Liver (tissue), 9 donors: Measurements from ENCODE around the gene PTPRD. TPM values are rescaled to one million over a fixed set of nuclear protein-coding genes. Genes with fewer than 3 reads are reported as not detected.

Experiments
- DNase-seq: peaks from one replicate; pipeline ENCODE4 v3.0.0-alpha.2; 2017; ENCODE audit warnings: low spot score
- H3K27ac ChIP-seq, 2 donors: one replicate each; pipeline ENCODE4 v1.7.0; 2013; ENCODE audit warnings: inconsistent platforms in 2 of 2, low read length in 2 of 2, control low read depth in 1 of 2, low read depth in 1 of 2, mild to moderate bottlenecking in 1 of 2
- H3K27me3 ChIP-seq, 4 donors: one replicate each; pipeline versions ENCODE4 v1.6.1 to v1.7.0; 2013; ENCODE audit warnings: low read length in 3 of 4, inconsistent platforms in 1 of 4, mild to moderate bottlenecking in 1 of 4, moderate library complexity in 1 of 4; ENCODE audit not compliant: control insufficient read depth in 4 of 4, insufficient read depth in 4 of 4
- H3K36me3 ChIP-seq, 4 donors: one replicate each; pipeline versions ENCODE4 v1.6.1 to v1.7.0; 2013; ENCODE audit warnings: low read length in 3 of 4, mild to moderate bottlenecking in 3 of 4, low read depth in 1 of 4, moderate library complexity in 1 of 4; ENCODE audit not compliant: control insufficient read depth in 4 of 4, insufficient read depth in 3 of 4
- H3K4me1 ChIP-seq, 4 donors: one replicate each; pipeline versions ENCODE4 v1.6.1 to v1.7.0; 2013; ENCODE audit warnings: low read length in 3 of 4, mild to moderate bottlenecking in 3 of 4, moderate library complexity in 1 of 4; ENCODE audit not compliant: control insufficient read depth in 4 of 4, insufficient read depth in 4 of 4
- H3K4me3 ChIP-seq, 3 donors: one replicate each; pipeline versions ENCODE4 v1.6.1 to v1.7.0; 2013; ENCODE audit warnings: low read length in 3 of 3, control low read depth in 1 of 3, low read depth in 1 of 3, mild to moderate bottlenecking in 1 of 3
- H3K9ac ChIP-seq, 2 donors: one replicate each; pipeline ENCODE4 v1.7.0; 2013; ENCODE audit warnings: low read length in 2 of 2, mild to moderate bottlenecking in 2 of 2, moderate library complexity in 2 of 2, control low read depth in 1 of 2, low read depth in 1 of 2
- H3K9me3 ChIP-seq, 4 donors: one replicate each; pipeline versions ENCODE4 v1.6.1 to v1.7.0; 2013; ENCODE audit warnings: low read length in 3 of 4; ENCODE audit not compliant: control insufficient read depth in 4 of 4
- EGR1 ChIP-seq, 2 donors: IDR thresholded peaks; 2 replicates each; pipeline ENCODE4 v1.6.1; 2016 to 2018; ENCODE audit warnings: antibody characterized with exemption in 2 of 2, low read depth in 2 of 2
- FOXA1 ChIP-seq: IDR thresholded peaks from 2 replicates; pipeline ENCODE4 v1.6.1; 2016; ENCODE audit warnings: antibody characterized with exemption
- FOXA2 ChIP-seq: IDR thresholded peaks from 2 replicates; pipeline ENCODE4 v1.6.1; 2016; ENCODE audit warnings: antibody characterized with exemption
- GABPA ChIP-seq, 2 donors: IDR thresholded peaks in 1 of 2; conservative IDR thresholded peaks in 1 of 2; 2 replicates each; pipeline ENCODE4 v1.6.1; 2016; ENCODE audit warnings: antibody characterized with exemption in 2 of 2, mild to moderate bottlenecking in 1 of 2, moderate library complexity in 1 of 2
- HNF4A ChIP-seq, 2 donors: conservative IDR thresholded peaks; 2 replicates each; pipeline ENCODE4 v1.6.1; 2016; ENCODE audit warnings: antibody characterized with exemption in 2 of 2, mild to moderate bottlenecking in 2 of 2
- HNF4G ChIP-seq: IDR thresholded peaks from 2 replicates; pipeline ENCODE4 v1.6.1; 2016; ENCODE audit warnings: antibody characterized with exemption
- JUND ChIP-seq, 2 donors: IDR thresholded peaks; 2 replicates each; pipeline ENCODE4 v1.6.1; 2016; ENCODE audit warnings: antibody characterized with exemption in 2 of 2
- NR2F2 ChIP-seq: IDR thresholded peaks from 2 replicates; pipeline ENCODE4 v1.6.1; 2016; ENCODE audit warnings: antibody characterized with exemption
- RAD21 ChIP-seq, 2 donors: IDR thresholded peaks; 2 replicates each; pipeline ENCODE4 v1.6.1; 2016; ENCODE audit warnings: antibody characterized with exemption in 2 of 2, mild to moderate bottlenecking in 2 of 2
- RXRA ChIP-seq, 2 donors: IDR thresholded peaks; 2 replicates each; pipeline ENCODE4 v1.6.1; 2017 to 2018; ENCODE audit warnings: antibody characterized with exemption in 2 of 2, mild to moderate bottlenecking in 1 of 2
- SP1 ChIP-seq: IDR thresholded peaks from 2 replicates; pipeline ENCODE4 v1.6.1; 2018; ENCODE audit warnings: antibody characterized with exemption, mild to moderate bottlenecking
- TAF1 ChIP-seq: conservative IDR thresholded peaks from 2 replicates; pipeline ENCODE4 v1.6.1; 2016; ENCODE audit warnings: antibody characterized with exemption, mild to moderate bottlenecking
- YY1 ChIP-seq: IDR thresholded peaks from 2 replicates; pipeline ENCODE4 v1.6.1; 2016; ENCODE audit warnings: antibody characterized with exemption, mild to moderate bottlenecking
- WGBS: extraction: QIAGEN DNeasy Blood & Tissue Kit; methylation state at CpG from one replicate; pipeline ENCODE4 v1.1.7; 2013; 5-methylcytosine and 5-hydroxymethylcytosine counted together
- polyA plus RNA-seq, 2 donors: library from polyadenylated mRNA; stranded (reverse) in 1 of 2; unstranded in 1 of 2; fragments of 200-250 nt in 1 of 2; fragments of >200 nt in 1 of 2; fragmentation: Nextera tagmentation in 1 of 2; extraction: Ambion mirVana in 1 of 2; gene quantifications; one replicate each; pipeline versions ENCODE4 v1.2.1 to v1.2.3, GENCODE V29; 2013 to 2015
- total RNA-seq, 2 donors: library from RNA; depleted of rRNA; stranded (reverse); fragments of >200 nt; gene quantifications; one replicate each; pipeline ENCODE4 v1.2.3, GENCODE V29; 2014
- TF ChIP-seq, protein P1 (sequence below): fragments of 150-350 bp; IDR thresholded peaks from 2 replicates; pipeline ENCODE4 v1.5.1; 2017; ENCODE audit warnings: improper control_type of control experiment, low read depth, low read length; ENCODE audit not compliant: missing input control
- TF ChIP-seq, protein P2 (sequence below): IDR thresholded peaks from 2 replicates; pipeline ENCODE4 v1.6.1; 2016; ENCODE audit warnings: antibody characterized with exemption
- TF ChIP-seq, protein P3 (sequence below): IDR thresholded peaks from 2 replicates; pipeline ENCODE4 v1.6.1; 2016; ENCODE audit warnings: antibody characterized with exemption
- TF ChIP-seq, protein P4 (sequence below): IDR thresholded peaks from 2 replicates; pipeline ENCODE4 v1.6.1; 2016; ENCODE audit warnings: antibody characterized with exemption
- TF ChIP-seq, protein P5 (sequence below): IDR thresholded peaks from 2 replicates; pipeline ENCODE4 v1.6.1; 2016; ENCODE audit warnings: antibody characterized with exemption, mild to moderate bottlenecking
- donor health status: healthy.
- donor health status: healthy.
- donor health status: healthy.
- donor health status: healthy.
- donor health status: healthy.

The PTPRD gene
- total and polyA plus RNA-seq, 4 donors, result 0.78 to 34.2 (median 4.7) TPM

DNA sequence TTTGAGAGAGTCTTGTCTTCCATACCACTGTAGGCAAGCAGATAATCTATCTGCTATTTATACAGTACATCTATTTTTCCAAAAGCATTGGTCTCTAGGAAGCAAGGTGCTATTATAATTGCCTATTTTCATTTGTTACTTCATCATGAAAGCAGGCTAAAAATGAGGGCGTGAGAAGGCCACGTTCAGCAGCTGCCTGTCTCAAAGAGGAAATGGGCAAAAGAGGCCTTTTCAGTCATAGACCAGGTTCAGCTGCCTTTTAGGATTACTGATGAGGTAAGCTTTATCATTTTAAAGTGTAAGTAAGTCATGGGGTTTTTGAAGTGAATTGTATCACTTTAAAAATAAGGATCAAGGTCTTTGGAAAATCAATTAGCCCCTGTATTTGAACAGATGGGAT, 1722.1 kb downstream of the PTPRD start:
- no peak overlapping the region for H3K4me3 ChIP-seq
- H3K9ac ChIP-seq, result no peak overlapping the region
- no peaks in the 10 kb centered on the region for H3K27me3 ChIP-seq
- WGBS, result 78% methylated on average over 2 of the region's 2 CpGs
- no peak for DNase-seq
- no peaks in the 10 kb centered on the region for H3K9me3 ChIP-seq
- no peak for TF ChIP-seq HNF4A (conservative IDR thresholded peaks at IDR 0.05)
- no peak for TF ChIP-seq JUND (IDR thresholded peaks at IDR 0.05)
- no peak for TF ChIP-seq HNF4G
- TF ChIP-seq, protein P1, sequence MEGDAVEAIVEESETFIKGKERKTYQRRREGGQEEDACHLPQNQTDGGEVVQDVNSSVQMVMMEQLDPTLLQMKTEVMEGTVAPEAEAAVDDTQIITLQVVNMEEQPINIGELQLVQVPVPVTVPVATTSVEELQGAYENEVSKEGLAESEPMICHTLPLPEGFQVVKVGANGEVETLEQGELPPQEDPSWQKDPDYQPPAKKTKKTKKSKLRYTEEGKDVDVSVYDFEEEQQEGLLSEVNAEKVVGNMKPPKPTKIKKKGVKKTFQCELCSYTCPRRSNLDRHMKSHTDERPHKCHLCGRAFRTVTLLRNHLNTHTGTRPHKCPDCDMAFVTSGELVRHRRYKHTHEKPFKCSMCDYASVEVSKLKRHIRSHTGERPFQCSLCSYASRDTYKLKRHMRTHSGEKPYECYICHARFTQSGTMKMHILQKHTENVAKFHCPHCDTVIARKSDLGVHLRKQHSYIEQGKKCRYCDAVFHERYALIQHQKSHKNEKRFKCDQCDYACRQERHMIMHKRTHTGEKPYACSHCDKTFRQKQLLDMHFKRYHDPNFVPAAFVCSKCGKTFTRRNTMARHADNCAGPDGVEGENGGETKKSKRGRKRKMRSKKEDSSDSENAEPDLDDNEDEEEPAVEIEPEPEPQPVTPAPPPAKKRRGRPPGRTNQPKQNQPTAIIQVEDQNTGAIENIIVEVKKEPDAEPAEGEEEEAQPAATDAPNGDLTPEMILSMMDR, result no peak
- no peak for TF ChIP-seq GABPA (IDR thresholded peaks at IDR 0.05 in 1 of 2, conservative IDR thresholded peaks at IDR 0.05 in 1 of 2)
- no peak for TF ChIP-seq TAF1
- TF ChIP-seq, protein P2, sequence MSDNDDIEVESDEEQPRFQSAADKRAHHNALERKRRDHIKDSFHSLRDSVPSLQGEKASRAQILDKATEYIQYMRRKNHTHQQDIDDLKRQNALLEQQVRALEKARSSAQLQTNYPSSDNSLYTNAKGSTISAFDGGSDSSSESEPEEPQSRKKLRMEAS, result no peak
- no peak for TF ChIP-seq EGR1 (IDR thresholded peaks at IDR 0.05; ENCODE audit: low read depth in 2 of 2)
- TF ChIP-seq, protein P3, sequence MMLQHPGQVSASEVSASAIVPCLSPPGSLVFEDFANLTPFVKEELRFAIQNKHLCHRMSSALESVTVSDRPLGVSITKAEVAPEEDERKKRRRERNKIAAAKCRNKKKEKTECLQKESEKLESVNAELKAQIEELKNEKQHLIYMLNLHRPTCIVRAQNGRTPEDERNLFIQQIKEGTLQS, result no peak
- no peak for TF ChIP-seq RAD21 (IDR thresholded peaks at IDR 0.05)
- TF ChIP-seq, protein P4, sequence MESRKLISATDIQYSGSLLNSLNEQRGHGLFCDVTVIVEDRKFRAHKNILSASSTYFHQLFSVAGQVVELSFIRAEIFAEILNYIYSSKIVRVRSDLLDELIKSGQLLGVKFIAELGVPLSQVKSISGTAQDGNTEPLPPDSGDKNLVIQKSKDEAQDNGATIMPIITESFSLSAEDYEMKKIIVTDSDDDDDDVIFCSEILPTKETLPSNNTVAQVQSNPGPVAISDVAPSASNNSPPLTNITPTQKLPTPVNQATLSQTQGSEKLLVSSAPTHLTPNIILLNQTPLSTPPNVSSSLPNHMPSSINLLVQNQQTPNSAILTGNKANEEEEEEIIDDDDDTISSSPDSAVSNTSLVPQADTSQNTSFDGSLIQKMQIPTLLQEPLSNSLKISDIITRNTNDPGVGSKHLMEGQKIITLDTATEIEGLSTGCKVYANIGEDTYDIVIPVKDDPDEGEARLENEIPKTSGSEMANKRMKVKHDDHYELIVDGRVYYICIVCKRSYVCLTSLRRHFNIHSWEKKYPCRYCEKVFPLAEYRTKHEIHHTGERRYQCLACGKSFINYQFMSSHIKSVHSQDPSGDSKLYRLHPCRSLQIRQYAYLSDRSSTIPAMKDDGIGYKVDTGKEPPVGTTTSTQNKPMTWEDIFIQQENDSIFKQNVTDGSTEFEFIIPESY, result no peak
- no peak for TF ChIP-seq NR2F2
- no peak for TF ChIP-seq RXRA (IDR thresholded peaks at IDR 0.05)
- no peak for TF ChIP-seq FOXA1
- no peak for TF ChIP-seq SP1
- TF ChIP-seq FOXA2, result no peak
- TF ChIP-seq, protein P5, sequence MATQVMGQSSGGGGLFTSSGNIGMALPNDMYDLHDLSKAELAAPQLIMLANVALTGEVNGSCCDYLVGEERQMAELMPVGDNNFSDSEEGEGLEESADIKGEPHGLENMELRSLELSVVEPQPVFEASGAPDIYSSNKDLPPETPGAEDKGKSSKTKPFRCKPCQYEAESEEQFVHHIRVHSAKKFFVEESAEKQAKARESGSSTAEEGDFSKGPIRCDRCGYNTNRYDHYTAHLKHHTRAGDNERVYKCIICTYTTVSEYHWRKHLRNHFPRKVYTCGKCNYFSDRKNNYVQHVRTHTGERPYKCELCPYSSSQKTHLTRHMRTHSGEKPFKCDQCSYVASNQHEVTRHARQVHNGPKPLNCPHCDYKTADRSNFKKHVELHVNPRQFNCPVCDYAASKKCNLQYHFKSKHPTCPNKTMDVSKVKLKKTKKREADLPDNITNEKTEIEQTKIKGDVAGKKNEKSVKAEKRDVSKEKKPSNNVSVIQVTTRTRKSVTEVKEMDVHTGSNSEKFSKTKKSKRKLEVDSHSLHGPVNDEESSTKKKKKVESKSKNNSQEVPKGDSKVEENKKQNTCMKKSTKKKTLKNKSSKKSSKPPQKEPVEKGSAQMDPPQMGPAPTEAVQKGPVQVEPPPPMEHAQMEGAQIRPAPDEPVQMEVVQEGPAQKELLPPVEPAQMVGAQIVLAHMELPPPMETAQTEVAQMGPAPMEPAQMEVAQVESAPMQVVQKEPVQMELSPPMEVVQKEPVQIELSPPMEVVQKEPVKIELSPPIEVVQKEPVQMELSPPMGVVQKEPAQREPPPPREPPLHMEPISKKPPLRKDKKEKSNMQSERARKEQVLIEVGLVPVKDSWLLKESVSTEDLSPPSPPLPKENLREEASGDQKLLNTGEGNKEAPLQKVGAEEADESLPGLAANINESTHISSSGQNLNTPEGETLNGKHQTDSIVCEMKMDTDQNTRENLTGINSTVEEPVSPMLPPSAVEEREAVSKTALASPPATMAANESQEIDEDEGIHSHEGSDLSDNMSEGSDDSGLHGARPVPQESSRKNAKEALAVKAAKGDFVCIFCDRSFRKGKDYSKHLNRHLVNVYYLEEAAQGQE, result no peak
- H3K27ac ChIP-seq, result no peak overlapping the region
- peaks cover 0 to 4% (median under 1%) of the 10 kb centered on the region in 4 donors for H3K4me1 ChIP-seq
- no peaks in the 10 kb centered on the region for H3K36me3 ChIP-seq

DNA sequence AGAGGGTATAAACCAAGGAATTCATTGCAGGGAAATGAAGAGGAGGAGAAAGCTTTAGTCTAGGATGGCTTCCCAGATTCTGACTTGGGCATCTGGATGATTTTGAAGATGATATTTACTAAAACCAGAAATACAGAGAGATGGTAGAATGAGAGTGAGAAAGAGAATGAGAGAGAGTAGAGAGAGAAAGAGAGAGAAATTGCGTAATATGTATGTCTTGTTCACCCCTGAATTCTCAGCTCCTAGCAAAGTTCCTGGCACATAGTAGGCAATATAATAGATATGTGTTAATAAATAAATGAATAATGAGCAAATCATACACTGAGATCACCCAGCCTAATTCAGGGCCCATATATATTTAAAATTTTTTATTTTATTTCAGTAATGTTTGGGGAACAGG, 1723.7 kb downstream of the PTPRD start:
- H3K9me3 ChIP-seq, result no peaks in the 10 kb centered on the region
- WGBS, result 97% methylated on average over 1 of the region's 1 CpG

More for the DNA sequence above, 1723.7 kb downstream of the PTPRD start:
- Histone ChIP-seq H3K27ac (no peak overlapping the region), H3K4me3 (no peak overlapping the region), H3K9ac (no peak overlapping the region), H3K36me3 (no peaks in the 10 kb centered on the region), H3K4me1 (no peaks in the 10 kb centered on the region), H3K27me3 (no peaks in the 10 kb centered on the region)
- TF ChIP-seq EGR1 (IDR thresholded peaks at IDR 0.05; ENCODE audit: low read depth in 2 of 2), result no peak
- TF ChIP-seq SP1, result no peak
- no peak for TF ChIP-seq HNF4G
- TF ChIP-seq TAF1, result no peak
- TF ChIP-seq FOXA2, result no peak
- TF ChIP-seq GABPA (IDR thresholded peaks at IDR 0.05 in 1 of 2, conservative IDR thresholded peaks at IDR 0.05 in 1 of 2), result no peak
- TF ChIP-seq HNF4A (conservative IDR thresholded peaks at IDR 0.05), result no peak
- no peak for TF ChIP-seq YY1
- TF ChIP-seq JUND (IDR thresholded peaks at IDR 0.05), result no peak
- no peak for TF ChIP-seq RAD21 (IDR thresholded peaks at IDR 0.05)
- DNase-seq, result no peak
